Raji (cell line): ENCODE results near the gene PNMA1.
A peak's percentile ranks its signal among the peaks of the same experiment; 100 is the strongest.

Experiments used
- POLR2A ChIP-seq: IDR thresholded peaks from 2 replicates; pipeline ENCODE4 v1.6.1; 2011; ENCODE audit warnings: low read depth, low read length, control low read depth; ENCODE audit not compliant: insufficient read depth

Gene PNMA1

DNA sequence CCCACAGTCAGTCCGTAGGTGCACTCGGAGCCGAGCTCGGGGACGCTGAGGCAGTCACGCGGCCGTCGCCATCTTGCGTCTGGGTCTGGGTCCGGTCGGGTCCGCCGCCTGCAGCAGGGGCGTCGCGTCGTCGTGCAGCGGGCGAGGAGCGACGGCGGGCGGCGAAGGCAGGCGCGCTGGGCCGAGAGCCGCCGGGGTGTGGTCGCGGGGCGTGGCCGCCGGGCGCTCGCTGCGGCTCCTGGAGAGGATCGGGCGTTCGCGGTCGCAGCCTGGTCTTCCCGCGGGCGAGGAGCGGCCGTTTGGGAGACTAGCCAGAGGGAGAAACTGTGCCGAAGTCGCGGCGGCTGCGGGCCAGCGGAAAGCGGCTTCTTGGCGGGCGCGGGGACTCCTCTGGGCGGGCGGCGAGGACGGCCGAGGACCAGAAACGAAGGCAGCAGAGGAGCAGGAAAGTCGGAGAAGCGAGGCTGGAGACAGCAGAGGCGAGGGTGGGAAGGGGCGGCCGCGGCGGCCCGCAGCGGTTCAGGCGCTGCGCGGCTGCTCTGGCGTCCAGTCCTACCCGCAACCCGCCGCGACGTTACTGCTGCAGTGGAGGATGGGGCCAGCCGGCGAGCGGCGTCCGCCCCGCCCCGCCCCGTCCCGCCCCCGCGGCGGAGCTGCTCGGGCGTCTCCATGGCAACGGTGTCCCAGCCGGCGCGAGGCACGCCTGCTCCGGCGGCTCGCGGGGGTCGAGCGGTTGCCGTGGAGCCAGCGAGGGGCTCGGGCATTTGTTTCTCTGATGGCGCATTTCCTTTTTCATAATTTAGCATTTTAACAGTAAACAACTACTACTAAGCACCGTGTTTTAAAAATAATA is at the start of gene PNMA1:
PNMA1 (minus strand) TSS at position 582 of the 853 bp plus-strand sequence. CDS start 745 bp downstream, outside the sequence.
- TF ChIP-seq POLR2A = peak; percentile 46; the same call in 1 of the 2 replicates

- no peak for TF ChIP-seq POLR2A
These were observed 49.2 kb upstream of the PNMA1 start for GRCh38 chr14:73763396-73763795.

DNA sequence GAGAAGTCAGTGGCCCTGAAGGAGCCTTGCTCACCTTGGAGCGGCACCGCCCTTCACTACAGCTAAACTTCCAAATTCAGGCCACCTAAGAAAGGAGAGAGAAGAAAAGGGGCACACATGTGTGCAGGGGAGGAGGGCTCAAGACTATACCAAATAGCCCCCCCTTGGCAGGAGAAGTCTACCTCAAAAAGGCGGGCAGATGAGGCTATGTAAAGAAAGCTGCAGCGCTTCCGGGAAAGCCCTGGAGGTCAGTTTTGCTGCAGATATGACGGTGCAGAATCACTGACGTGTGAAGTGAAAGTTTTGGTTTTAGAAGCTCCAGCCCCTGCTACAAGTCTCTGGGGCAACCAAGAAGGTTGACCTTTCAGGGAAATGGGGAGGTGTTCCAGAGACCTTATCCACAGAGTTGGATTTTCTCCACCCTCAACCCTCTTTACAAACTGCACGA is 48.2 kb upstream of the PNMA1 start:
- TF ChIP-seq POLR2A = peak; percentile 19; the same call in 1 of the 2 replicates

DNA sequence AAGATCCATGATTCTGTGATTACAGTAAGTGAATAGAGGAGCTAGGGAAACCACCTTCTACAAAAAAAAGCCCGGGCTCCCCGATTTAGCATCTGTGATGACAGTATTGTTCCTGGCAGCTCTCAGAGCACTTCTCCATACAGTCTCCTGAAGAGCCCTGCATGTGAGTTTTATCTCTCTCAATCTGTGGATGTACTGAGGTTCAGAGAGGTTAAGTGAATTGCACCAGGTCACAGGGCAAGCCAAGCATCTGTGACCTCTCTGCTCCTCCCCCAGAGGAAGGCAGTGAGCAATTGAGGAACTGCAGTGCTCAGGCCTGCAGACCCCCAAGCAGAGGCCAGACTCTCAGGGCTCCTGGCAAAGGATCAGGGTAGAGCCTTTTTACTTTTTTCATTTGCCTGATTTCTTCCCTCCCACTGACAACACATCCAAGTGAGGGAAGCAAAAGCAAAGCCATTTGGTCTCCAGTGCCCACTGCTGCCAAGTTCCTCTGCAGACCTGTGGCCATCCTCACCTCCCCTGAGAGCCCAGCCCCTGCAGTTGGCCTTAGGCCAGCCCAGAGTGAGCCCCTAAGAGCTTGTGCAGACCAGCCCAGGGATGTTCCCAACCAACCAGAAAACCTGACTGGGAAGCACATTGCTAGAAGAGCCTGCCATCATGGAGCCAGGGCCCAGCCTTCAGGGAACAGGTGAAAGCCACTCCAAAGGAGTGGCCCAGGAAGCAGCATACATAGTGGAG is 47.6 kb upstream of the PNMA1 start:
- no peak for TF ChIP-seq POLR2A

DNA sequence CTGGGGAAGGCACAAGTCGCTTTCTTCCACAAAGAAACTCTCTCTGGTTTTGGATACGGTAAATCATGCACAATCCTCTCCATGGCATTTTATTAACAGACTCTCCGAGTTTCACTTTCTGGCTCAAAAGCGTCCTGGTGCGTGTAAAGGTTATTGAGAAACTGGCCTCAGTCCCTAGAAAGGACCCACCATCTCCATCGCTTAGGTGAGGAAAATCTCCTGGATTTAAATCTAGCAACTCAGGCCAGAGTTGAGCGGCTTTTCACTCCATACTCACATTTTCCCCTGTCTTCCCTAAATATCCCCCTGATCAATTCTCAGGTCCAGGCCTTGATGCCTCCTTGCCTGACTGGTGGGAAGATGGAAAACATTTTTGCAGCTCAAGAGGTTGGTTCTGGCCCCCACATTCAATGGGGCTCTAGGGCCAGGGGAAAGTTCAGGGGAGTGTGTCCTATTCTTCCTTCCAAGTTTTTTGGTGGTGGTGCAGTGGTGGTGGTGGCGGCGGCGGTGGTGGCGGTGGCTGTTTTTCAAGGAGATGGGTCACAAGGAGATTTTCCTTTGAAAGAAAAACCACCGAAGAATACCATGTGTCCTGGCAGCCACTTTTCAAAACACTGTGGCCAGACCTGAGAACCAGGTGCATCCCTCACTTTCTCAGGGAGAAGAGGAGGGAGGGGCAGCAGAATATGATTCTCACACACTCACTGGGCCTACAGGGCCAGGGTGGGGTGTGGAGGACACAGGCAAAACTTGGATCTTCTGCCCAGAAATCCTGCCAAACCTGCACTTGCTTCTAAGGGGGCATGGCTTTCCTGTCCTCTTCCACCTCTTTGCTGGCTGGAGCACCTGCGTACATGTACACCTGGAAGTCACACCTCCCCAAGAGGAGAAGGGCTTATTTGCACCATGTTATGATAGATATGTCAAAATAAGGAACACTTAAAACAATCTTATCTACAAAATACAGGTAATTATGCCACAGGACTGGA is 46.7 kb upstream of the PNMA1 start:
- TF ChIP-seq POLR2A = no peak

- TF ChIP-seq POLR2A = peak; percentile 98
These were observed 45.8 kb upstream of the PNMA1 start for GRCh38 chr14:73759714-73760597.

DNA sequence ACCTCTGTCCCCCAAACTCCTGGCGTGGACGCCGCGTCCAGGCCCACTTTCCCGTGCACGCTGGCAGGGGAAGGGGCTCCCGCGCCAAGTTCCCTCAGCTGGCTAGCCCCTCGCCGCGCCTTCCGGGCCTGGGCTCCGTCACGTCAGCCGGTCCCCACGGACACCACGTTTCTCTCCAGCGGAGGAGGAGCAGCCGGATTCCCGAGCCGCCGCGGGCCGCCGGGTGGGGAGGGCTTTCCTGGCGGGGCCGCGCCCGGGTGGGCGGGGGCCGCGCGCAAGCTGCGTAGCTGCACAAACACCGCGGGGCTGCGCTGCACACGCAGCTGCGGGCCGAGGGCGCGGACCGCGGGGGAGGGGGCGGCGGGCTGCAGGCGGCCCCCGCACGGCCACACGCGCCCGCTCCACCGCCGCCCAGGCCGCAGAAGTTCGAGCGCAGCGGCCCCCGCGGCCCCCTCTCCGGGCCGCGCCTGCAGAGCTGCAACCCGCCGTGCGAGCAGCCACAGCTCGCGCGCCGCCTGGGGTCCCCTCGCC is 45.1 kb upstream of the PNMA1 start:
- TF ChIP-seq POLR2A = no peak; the same call in 1 of the 2 replicates

DNA sequence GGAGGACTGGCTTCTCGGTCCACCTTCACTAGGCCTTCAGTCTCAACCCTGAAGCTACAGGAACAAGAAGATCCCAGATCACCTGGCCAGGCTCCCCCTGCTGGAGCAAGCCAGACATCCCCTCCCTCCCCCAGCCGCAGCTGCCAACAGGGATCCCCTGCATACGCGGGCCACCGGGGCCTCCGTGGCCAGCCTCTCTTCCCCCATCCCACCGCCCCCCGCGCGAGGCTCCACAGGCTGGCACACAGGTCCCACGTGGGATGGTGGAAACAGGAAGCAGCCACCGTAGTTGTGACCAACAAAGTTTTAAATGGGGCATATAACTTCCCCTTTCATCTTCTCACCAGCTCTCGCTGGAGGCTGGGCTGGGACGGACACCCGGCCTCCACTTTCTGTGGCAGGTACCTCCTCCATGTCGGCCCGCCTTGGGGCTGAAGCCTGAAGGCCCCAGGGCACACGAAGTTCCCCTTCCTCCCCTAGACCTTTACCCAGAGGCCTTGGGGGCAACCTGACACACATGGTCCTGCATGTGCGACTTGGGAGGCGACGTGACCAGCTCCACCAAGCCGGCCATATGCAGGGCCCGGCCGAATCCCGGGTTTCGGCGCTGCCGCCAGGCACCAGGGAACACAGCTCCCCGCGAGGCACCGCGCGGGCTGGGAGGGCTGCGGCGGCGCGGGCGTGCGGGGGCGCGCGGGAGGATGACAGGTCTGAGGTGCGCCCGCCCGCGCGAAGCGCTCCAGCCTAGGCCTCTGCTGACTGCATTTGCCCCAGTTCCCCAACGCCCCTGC is 44.4 kb upstream of the PNMA1 start:
- TF ChIP-seq POLR2A = peak; percentile 68

GRCh38 chr14:73757876-73758391 is 43.8 kb upstream of the PNMA1 start:
- no peak for TF ChIP-seq POLR2A

GRCh38 chr14:73757381-73757780 is 43.2 kb upstream of the PNMA1 start:
- TF ChIP-seq POLR2A = no peak

DNA sequence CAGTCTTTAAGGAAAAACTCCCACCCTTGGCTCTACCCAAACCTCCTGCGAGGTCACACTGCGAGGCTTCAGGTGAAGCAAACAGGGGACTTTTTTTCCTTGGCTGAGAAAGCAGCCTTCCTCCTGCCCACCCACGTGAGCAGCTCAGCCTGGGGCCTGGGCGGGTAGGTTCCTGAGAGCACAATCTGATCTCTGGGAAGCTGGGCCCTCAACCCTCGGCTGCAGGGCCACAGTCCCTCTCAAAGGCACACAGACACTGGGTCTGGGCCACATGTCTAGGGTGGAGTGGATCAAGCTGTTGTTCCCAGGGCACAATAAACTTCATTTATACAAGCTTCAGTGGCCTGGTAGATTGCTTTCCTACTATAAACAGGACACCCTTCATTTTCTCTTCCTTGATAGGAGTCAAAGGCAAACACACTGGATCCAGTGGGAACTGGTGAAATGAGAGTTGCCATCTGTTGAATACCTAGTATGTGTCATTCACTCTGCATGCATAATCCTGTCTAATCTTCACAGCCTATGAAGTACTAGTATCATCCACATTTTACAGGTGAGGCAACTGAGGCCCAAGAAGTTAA is 41.3 kb upstream of the PNMA1 start:
- no peak for TF ChIP-seq POLR2A

DNA sequence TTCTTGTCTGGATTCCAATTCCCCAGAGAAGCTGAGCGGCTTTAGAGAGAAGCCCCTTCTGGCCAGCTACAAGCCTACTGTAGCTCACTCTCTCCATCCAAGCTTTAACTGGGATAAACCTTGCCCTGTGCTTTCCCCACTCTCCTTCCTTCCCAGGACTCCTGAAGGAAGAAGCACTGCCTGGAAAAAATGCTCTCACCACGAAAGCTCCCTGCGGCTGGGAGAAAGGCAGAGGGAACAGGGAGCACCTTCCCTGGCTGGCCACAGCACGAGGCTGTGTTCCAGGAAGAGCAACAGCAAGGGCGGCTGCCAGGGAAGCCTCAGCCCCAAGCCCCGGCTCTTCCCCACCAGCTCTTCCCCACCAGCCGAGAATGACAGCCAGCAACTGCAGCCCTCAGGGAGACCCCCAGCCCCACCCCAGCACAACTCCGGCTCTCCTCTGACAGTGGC is 40.8 kb upstream of the PNMA1 start:
- no peak for TF ChIP-seq POLR2A
